H9 (cell line): ENCODE results near the gene SLC39A1. TPM values are rescaled to one million over a fixed set of nuclear protein-coding genes. Genes with fewer than 3 reads are reported as not detected.

Source experiments
- DNase-seq: peaks from one replicate; pipeline ENCODE4 v3.0.0-alpha.2; 2017
- H2AFZ ChIP-seq: one replicate; pipeline ENCODE4 v1.6.1; 2013; ENCODE audit warnings: mild to moderate bottlenecking, low read length, control low read depth, moderate library complexity
- H2AK5ac ChIP-seq: 2 replicates; pipeline ENCODE4 v1.6.1; 2013; ENCODE audit warnings: low read length, control low read depth, mixed read lengths; ENCODE audit not compliant: insufficient read length
- H2BK120ac ChIP-seq: one replicate; pipeline ENCODE4 v1.6.1; 2013; ENCODE audit warnings: low read depth, mild to moderate bottlenecking, low read length, control low read depth, inconsistent platforms; ENCODE audit not compliant: poor library complexity, severe bottlenecking
- H2BK12ac ChIP-seq: 2 replicates; pipeline ENCODE4 v1.6.1; 2013; ENCODE audit warnings: low read length, control low read depth, mixed read lengths, low read depth; ENCODE audit not compliant: insufficient read length
- H2BK15ac ChIP-seq: 2 replicates; pipeline ENCODE4 v1.6.1; 2013; ENCODE audit warnings: low read depth, low read length, control low read depth
- H2BK20ac ChIP-seq: one replicate; pipeline ENCODE4 v1.6.1; 2013; ENCODE audit warnings: low read depth, mild to moderate bottlenecking, low read length, control low read depth, inconsistent platforms; ENCODE audit not compliant: poor library complexity, severe bottlenecking
- H2BK5ac ChIP-seq: 2 replicates; pipeline ENCODE4 v1.6.1; 2013; ENCODE audit warnings: low read length, control low read depth, mixed read lengths; ENCODE audit not compliant: insufficient read length
- H3K14ac ChIP-seq: 2 replicates; pipeline ENCODE4 v1.6.1; 2013; ENCODE audit warnings: low read length, control low read depth; ENCODE audit not compliant: insufficient read depth
- H3K18ac ChIP-seq: 2 replicates; pipeline ENCODE4 v1.6.1; 2013; ENCODE audit warnings: low read depth, mild to moderate bottlenecking, mixed read lengths, low read length, control low read depth; ENCODE audit not compliant: insufficient read length
- H3K23ac ChIP-seq: 2 replicates; pipeline ENCODE4 v1.6.1; 2013; ENCODE audit warnings: low read length, control low read depth, mixed read lengths, low read depth; ENCODE audit not compliant: insufficient read length
- H3K23me2 ChIP-seq: 2 replicates; pipeline ENCODE4 v1.6.1; 2013; ENCODE audit warnings: low read depth, mild to moderate bottlenecking, mixed read lengths, low read length, control low read depth; ENCODE audit not compliant: insufficient read length, poor library complexity, severe bottlenecking
- H3K27ac ChIP-seq: 2 replicates; pipeline ENCODE4 v1.5.1; 2013; ENCODE audit warnings: low read length, control low read depth, mixed read lengths, low read depth; ENCODE audit not compliant: insufficient read length
- H3K27me3 ChIP-seq: 2 replicates; pipeline ENCODE4 v1.6.1; 2013; ENCODE audit warnings: low read length, control low read depth, inconsistent platforms; ENCODE audit not compliant: insufficient read depth
- H3K4ac ChIP-seq: 2 replicates; pipeline ENCODE4 v1.6.1; 2013; ENCODE audit warnings: low read depth, mild to moderate bottlenecking, control low read depth, inconsistent platforms, low read length, moderate library complexity
- H3K4me1 ChIP-seq: 2 replicates; pipeline ENCODE4 v1.6.1; 2013; ENCODE audit warnings: low read length, control low read depth, inconsistent platforms; ENCODE audit not compliant: insufficient read depth
- H3K4me2 ChIP-seq: 2 replicates; pipeline ENCODE4 v1.6.1; 2013; ENCODE audit warnings: low read length, control low read depth, mixed read lengths; ENCODE audit not compliant: insufficient read length, insufficient read depth
- H3K56ac ChIP-seq: 2 replicates; pipeline ENCODE4 v1.6.1; 2013; ENCODE audit warnings: low read depth, mild to moderate bottlenecking, mixed read lengths, low read length, control low read depth; ENCODE audit not compliant: insufficient read length
- H3K79me1 ChIP-seq: 2 replicates; pipeline ENCODE4 v1.6.1; 2013; ENCODE audit warnings: low read depth, mild to moderate bottlenecking, moderate library complexity, low read length, control low read depth, inconsistent platforms; ENCODE audit not compliant: insufficient read depth, poor library complexity, severe bottlenecking
- H3K79me2 ChIP-seq: 2 replicates; pipeline ENCODE4 v1.6.1; 2013; ENCODE audit warnings: low read length, control low read depth, inconsistent platforms; ENCODE audit not compliant: insufficient read depth
- H3K9ac ChIP-seq: 2 replicates; pipeline ENCODE4 v1.6.1; 2013; ENCODE audit warnings: low read length, control low read depth, mixed read lengths; ENCODE audit not compliant: insufficient read length; ENCODE audit errors: extremely low read depth
- H3K9me3 ChIP-seq: one replicate; pipeline ENCODE4 v1.6.1; 2013; ENCODE audit warnings: low read depth, low read length, inconsistent platforms; ENCODE audit not compliant: control insufficient read depth
- H3T11ph ChIP-seq: one replicate; pipeline ENCODE4 v1.6.1; 2013; ENCODE audit warnings: mild to moderate bottlenecking, low read length, control low read depth, inconsistent platforms
- H4K20me1 ChIP-seq: one replicate; pipeline ENCODE4 v1.6.1; 2013; ENCODE audit not compliant: control insufficient read depth, insufficient read length, insufficient read depth
- H4K5ac ChIP-seq: 2 replicates; pipeline ENCODE4 v1.6.1; 2013; ENCODE audit warnings: low read depth, mild to moderate bottlenecking, mixed read lengths, low read length, control low read depth; ENCODE audit not compliant: insufficient read length
- H4K8ac ChIP-seq: replicated peaks from 2 replicates; pipeline ENCODE4 v1.6.1; 2013; ENCODE audit warnings: low read length, control low read depth, mixed read lengths, low read depth; ENCODE audit not compliant: insufficient read length
- H4K91ac ChIP-seq: 2 replicates; pipeline ENCODE4 v1.6.1; 2013; ENCODE audit warnings: low read depth, mild to moderate bottlenecking, moderate library complexity, mixed read lengths, low read length, control low read depth; ENCODE audit not compliant: insufficient read length
- H3K27ac Mint-ChIP-seq, 3 experiments: 2 replicates in 2 of 3; 3 replicates in 1 of 3; pipeline ENCODE4 v1.8.0; 2020 to 2021; ENCODE audit warnings: mixed read lengths in 3 of 3, mild to moderate bottlenecking in 1 of 3, moderate library complexity in 1 of 3
- H3K27me3 Mint-ChIP-seq: 2 replicates; pipeline ENCODE4 v1.8.0; 2021; ENCODE audit warnings: low read depth, mild to moderate bottlenecking, moderate library complexity, mixed read lengths
- H3K36me3 Mint-ChIP-seq, 3 experiments: 2 replicates in 2 of 3; 3 replicates in 1 of 3; pipeline ENCODE4 v1.8.0; 2020 to 2021; ENCODE audit warnings: low read depth in 3 of 3, mixed read lengths in 3 of 3; ENCODE audit not compliant: insufficient read depth in 1 of 3
- H3K4me1 Mint-ChIP-seq, 2 experiments: 2 replicates each; pipeline ENCODE4 v1.8.0; 2020; ENCODE audit warnings: mixed read lengths in 2 of 2
- H3K4me3 Mint-ChIP-seq, 2 experiments: 2 replicates in 1 of 2; 3 replicates in 1 of 2; pipeline ENCODE4 v1.8.0; 2020 to 2021; ENCODE audit warnings: mild to moderate bottlenecking in 2 of 2, mixed read lengths in 2 of 2, moderate library complexity in 1 of 2
- H3K9me3 Mint-ChIP-seq, 2 experiments: 2 replicates in 1 of 2; 3 replicates in 1 of 2; pipeline ENCODE4 v1.8.0; 2020; ENCODE audit warnings: mild to moderate bottlenecking in 2 of 2, mixed read lengths in 2 of 2, moderate library complexity in 1 of 2
- whole genome bisulfite sequencing: extraction: QIAGEN DNeasy Blood & Tissue Kit; methylation state at CpG from one replicate; pipeline ENCODE4 v1.1.7; 2013; ENCODE audit warnings: missing lambda C conversion rate, low lambda C conversion rate, mixed read lengths; ENCODE audit not compliant: insufficient read length; ENCODE audit errors: extremely low coverage; 5-methylcytosine and 5-hydroxymethylcytosine counted together
- total RNA-seq: library from RNA; stranded (reverse); gene quantifications from 2 replicates; pipeline ENCODE4 v1.2.1, GENCODE V29; 2021
- TF ChIP-seq, protein P1 (sequence below): fragments of 200-600 bp; sonication (generic); conservative IDR thresholded peaks from 3 replicates; pipeline ENCODE4 v1.8.0; 2021; ENCODE audit warnings: antibody characterized with exemption, mild to moderate bottlenecking

The SLC39A1 gene
- total RNA-seq, 1 experiment from 2014 or later = 161 TPM

DNA sequence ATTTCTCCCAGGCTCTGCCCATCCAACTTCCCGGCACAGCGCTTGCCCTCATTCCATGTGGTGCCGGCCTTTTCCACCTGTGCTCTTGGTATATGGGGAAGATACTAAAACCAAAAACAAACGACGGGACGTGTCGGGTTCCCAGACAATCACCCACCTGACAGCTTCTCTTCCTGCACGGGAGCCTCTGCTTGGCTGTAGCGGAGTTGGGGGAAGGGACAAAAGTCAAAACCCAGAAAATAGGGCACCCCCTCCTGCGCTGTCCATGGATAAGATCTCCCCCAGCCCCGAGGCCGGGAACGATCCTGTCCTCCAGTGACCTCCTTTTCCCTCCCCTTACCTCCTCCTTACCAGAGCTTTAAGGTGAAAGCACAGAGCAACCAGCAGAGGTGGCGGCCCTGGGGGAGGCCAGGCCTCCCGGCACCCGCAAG, 13.5 kb upstream of the SLC39A1 start:
- Mint-ChIP-seq H3K27ac (peak overlapping the region; percentile 91 to 96 (median 96); a peak in 6 of 7 replicates), H3K4me1 (peaks cover 19 to 29% of the 10 kb centered on the region in 2 experiments), H3K36me3 (peaks cover 25 to 70% (median 53%) of the 10 kb centered on the region in 3 experiments), H3K27me3 (no peaks in the 10 kb centered on the region), H3K4me3 (peak overlapping the region; percentile 95 to 99), H3K9me3 (no peaks in the 10 kb centered on the region)
- H3K23ac ChIP-seq = no peak overlapping the region
- no peak overlapping the region for H3T11ph ChIP-seq
- no peak overlapping the region for H3K56ac ChIP-seq
- no peaks in the 10 kb centered on the region for H3K79me2 ChIP-seq
- H2BK5ac ChIP-seq = no peak overlapping the region
- H4K91ac ChIP-seq = no peak overlapping the region
- H4K8ac ChIP-seq = no peak overlapping the region
- H4K20me1 ChIP-seq = no peaks in the 10 kb centered on the region
- no peaks in the 10 kb centered on the region for H3K79me1 ChIP-seq
- no peaks in the 10 kb centered on the region for H3K9me3 ChIP-seq
- WGBS = no CpG with 5 or more reads among the region's 16 CpGs
- H3K18ac ChIP-seq = no peak overlapping the region
- H2BK120ac ChIP-seq = no peak overlapping the region
- no peak overlapping the region for H3K27ac ChIP-seq
- peak overlapping the region; percentile 74 for H3K9ac ChIP-seq
- H3K4me2 ChIP-seq = peak overlapping the region; percentile 94
- peaks cover 9% of the 10 kb centered on the region for H3K23me2 ChIP-seq
- no peak overlapping the region for H2BK12ac ChIP-seq
- TF ChIP-seq, protein P1, sequence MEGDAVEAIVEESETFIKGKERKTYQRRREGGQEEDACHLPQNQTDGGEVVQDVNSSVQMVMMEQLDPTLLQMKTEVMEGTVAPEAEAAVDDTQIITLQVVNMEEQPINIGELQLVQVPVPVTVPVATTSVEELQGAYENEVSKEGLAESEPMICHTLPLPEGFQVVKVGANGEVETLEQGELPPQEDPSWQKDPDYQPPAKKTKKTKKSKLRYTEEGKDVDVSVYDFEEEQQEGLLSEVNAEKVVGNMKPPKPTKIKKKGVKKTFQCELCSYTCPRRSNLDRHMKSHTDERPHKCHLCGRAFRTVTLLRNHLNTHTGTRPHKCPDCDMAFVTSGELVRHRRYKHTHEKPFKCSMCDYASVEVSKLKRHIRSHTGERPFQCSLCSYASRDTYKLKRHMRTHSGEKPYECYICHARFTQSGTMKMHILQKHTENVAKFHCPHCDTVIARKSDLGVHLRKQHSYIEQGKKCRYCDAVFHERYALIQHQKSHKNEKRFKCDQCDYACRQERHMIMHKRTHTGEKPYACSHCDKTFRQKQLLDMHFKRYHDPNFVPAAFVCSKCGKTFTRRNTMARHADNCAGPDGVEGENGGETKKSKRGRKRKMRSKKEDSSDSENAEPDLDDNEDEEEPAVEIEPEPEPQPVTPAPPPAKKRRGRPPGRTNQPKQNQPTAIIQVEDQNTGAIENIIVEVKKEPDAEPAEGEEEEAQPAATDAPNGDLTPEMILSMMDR = no peak
- no peak overlapping the region for H2AFZ ChIP-seq
- H2AK5ac ChIP-seq = no peak overlapping the region
- no peak overlapping the region for H2BK20ac ChIP-seq
- DNase-seq = no peak
- H3K4ac ChIP-seq = no peak overlapping the region
- H2BK15ac ChIP-seq = no peak overlapping the region
- no peak overlapping the region for H4K5ac ChIP-seq
- H3K27me3 ChIP-seq = no peaks in the 10 kb centered on the region
- H3K14ac ChIP-seq = peak overlapping the region; percentile 17; the same call in 1 of the 2 replicates
- H3K4me1 ChIP-seq = no peaks in the 10 kb centered on the region
